Nephron progenitor cell (in vitro differentiated cells): Measurements from ENCODE around the gene TMEM258.

ENCODE experiments used
- DNase-seq: peaks from one replicate; pipeline ENCODE4 v3.0.0; 2021
- H3K27ac Mint-ChIP-seq: 2 replicates; pipeline ENCODE4 v1.8.0; 2021; ENCODE audit warnings: mild to moderate bottlenecking, moderate library complexity, mixed read lengths
- H3K27me3 Mint-ChIP-seq: 2 replicates; pipeline ENCODE4 v1.8.0; 2021; ENCODE audit warnings: mild to moderate bottlenecking, low read depth, mixed read lengths; ENCODE audit not compliant: poor library complexity
- H3K36me3 Mint-ChIP-seq: 2 replicates; pipeline ENCODE4 v1.8.0; 2021; ENCODE audit warnings: low read depth, mixed read lengths
- H3K4me1 Mint-ChIP-seq: 2 replicates; pipeline ENCODE4 v1.8.0; 2021; ENCODE audit warnings: mixed read lengths
- H3K4me3 Mint-ChIP-seq: 2 replicates; pipeline ENCODE4 v1.8.0; 2021; ENCODE audit warnings: mild to moderate bottlenecking, moderate library complexity, mixed read lengths
- H3K9me3 Mint-ChIP-seq: 2 replicates; pipeline ENCODE4 v1.8.0; 2021; ENCODE audit warnings: mild to moderate bottlenecking, moderate library complexity, mixed read lengths
- TF ChIP-seq, protein P1 (sequence below): fragments of 200-600 bp; sonication (generic); IDR thresholded peaks from 2 replicates; pipeline ENCODE4 v1.5.0; 2021; ENCODE audit warnings: antibody characterized with exemption

TMEM258 gene

DNA sequence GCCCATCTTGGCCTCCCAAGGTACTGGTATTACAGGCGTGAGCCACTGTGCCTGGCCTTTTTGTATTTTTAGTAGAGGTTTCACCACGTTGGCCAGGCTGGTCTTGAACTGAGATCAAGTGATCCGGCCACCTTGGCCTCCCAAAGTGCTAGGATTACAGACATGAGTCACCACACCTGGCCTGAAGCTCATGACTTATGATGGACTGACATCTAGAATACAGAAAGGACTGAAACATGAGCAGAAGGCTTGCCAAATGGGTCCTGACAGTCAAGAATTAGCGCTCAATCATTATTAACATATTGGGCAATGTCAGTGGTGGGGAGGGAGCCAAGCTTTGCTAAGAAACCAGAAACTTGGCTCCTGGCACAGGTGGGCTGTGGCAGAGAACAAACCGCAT, 19.4 kb upstream of the TMEM258 start:
- H3K27me3 Mint-ChIP-seq = no peaks in the 10 kb centered on the region
- peaks cover 4% of the 10 kb centered on the region for H3K9me3 Mint-ChIP-seq
- H3K4me3 Mint-ChIP-seq = no peak overlapping the region
- H3K4me1 Mint-ChIP-seq = peaks cover 25% of the 10 kb centered on the region
- peaks cover 80% of the 10 kb centered on the region for H3K36me3 Mint-ChIP-seq
- H3K27ac Mint-ChIP-seq = peak overlapping the region; percentile 89
- no peak for DNase-seq
- TF ChIP-seq, protein P1, sequence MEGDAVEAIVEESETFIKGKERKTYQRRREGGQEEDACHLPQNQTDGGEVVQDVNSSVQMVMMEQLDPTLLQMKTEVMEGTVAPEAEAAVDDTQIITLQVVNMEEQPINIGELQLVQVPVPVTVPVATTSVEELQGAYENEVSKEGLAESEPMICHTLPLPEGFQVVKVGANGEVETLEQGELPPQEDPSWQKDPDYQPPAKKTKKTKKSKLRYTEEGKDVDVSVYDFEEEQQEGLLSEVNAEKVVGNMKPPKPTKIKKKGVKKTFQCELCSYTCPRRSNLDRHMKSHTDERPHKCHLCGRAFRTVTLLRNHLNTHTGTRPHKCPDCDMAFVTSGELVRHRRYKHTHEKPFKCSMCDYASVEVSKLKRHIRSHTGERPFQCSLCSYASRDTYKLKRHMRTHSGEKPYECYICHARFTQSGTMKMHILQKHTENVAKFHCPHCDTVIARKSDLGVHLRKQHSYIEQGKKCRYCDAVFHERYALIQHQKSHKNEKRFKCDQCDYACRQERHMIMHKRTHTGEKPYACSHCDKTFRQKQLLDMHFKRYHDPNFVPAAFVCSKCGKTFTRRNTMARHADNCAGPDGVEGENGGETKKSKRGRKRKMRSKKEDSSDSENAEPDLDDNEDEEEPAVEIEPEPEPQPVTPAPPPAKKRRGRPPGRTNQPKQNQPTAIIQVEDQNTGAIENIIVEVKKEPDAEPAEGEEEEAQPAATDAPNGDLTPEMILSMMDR = no peak

DNA sequence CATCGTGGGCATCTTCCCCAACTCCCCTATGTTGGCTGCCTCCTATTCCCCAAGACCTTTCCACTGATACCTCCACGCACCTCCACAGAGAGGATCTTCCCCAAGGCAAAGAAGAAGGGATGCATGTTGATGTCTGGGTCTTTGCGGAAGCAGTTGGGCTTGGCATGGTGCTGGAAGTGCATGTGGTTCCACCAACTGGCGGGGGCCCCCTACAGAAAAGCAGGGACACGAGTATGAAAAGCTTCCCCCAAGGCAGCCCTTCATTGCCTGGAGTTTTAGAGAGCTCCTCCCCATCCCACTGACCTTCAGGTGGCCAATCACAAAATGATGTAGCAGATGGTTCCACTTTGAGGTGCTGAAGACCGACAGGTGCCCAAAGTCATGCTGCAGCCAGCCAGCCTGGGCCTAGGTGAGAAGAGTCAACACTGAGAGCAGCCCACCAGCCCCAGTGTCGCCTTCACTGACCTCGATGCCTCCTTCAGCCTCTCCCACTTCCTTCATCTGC, 18.3 kb upstream of the TMEM258 start:
- H3K27ac Mint-ChIP-seq = no peak overlapping the region
- peaks cover 4% of the 10 kb centered on the region for H3K9me3 Mint-ChIP-seq
- no peaks in the 10 kb centered on the region for H3K27me3 Mint-ChIP-seq
- TF ChIP-seq, protein P1 = no peak
- no peak for DNase-seq
- H3K4me1 Mint-ChIP-seq = peaks cover 25% of the 10 kb centered on the region
- H3K36me3 Mint-ChIP-seq = peaks cover 88% of the 10 kb centered on the region
- H3K4me3 Mint-ChIP-seq = no peak overlapping the region

- Mint-ChIP-seq H3K27ac (peak overlapping the region; percentile 74), H3K27me3 (no peaks in the 10 kb centered on the region), H3K4me3 (no peak overlapping the region), H3K36me3 (peaks cover 95% of the 10 kb centered on the region), H3K4me1 (peaks cover 6% of the 10 kb centered on the region), H3K9me3 (no peaks in the 10 kb centered on the region)
- TF ChIP-seq, protein P1 = no peak
- no peak for DNase-seq
Measured at GRCh38 chr11:61806785-61807184, 14.4 kb upstream of the TMEM258 start.

DNA sequence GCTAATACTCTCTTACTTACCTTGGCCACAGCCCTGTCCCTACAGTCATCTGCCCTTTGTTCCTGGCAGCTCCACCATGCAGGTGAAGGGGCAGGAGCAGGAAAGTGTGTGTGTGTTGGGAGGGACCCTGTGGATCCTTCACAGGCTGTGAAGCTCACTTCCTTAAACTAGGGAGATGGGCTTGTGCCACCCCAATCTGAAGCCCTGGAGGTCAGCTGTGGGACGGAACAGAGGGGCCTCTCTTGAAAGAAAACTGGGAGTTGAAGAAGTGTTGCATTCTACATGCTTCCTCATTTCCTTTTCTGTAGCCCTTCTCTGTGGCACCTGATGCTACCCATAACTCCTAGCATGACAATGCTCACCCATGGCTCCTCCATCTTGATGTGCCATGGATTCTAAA, 12.7 kb upstream of the TMEM258 start:
- H3K27me3 Mint-ChIP-seq = no peaks in the 10 kb centered on the region
- DNase-seq = no peak
- TF ChIP-seq, protein P1 = no peak
- no peak overlapping the region for H3K4me3 Mint-ChIP-seq
- peaks cover 89% of the 10 kb centered on the region for H3K36me3 Mint-ChIP-seq
- H3K4me1 Mint-ChIP-seq = peaks cover 11% of the 10 kb centered on the region
- peak overlapping the region; percentile 74 for H3K27ac Mint-ChIP-seq
- no peaks in the 10 kb centered on the region for H3K9me3 Mint-ChIP-seq

GRCh38 chr11:61803889-61804647, 11.7 kb upstream of the TMEM258 start:
- H3K27ac Mint-ChIP-seq = peak overlapping the region; percentile 86
- no peaks in the 10 kb centered on the region for H3K9me3 Mint-ChIP-seq
- H3K4me1 Mint-ChIP-seq = peaks cover 15% of the 10 kb centered on the region
- peaks cover 88% of the 10 kb centered on the region for H3K36me3 Mint-ChIP-seq
- TF ChIP-seq, protein P1 = no peak
- H3K27me3 Mint-ChIP-seq = no peaks in the 10 kb centered on the region
- no peak for DNase-seq
- H3K4me3 Mint-ChIP-seq = no peak overlapping the region

GRCh38 chr11:61802605-61803004, 10.2 kb upstream of the TMEM258 start:
- Mint-ChIP-seq H3K27me3 (no peaks in the 10 kb centered on the region), H3K9me3 (no peaks in the 10 kb centered on the region), H3K4me1 (peaks cover 22% of the 10 kb centered on the region), H3K27ac (peak overlapping the region; percentile 95), H3K36me3 (peaks cover 76% of the 10 kb centered on the region), H3K4me3 (no peak overlapping the region)
- TF ChIP-seq, protein P1 = no peak
- DNase-seq = no peak
